Prostate gland (tissue), 2 donors: ENCODE results near the gene GRID2.

ENCODE experiments used
- CTCF ChIP-seq, 4 experiments: fragments of 200-600 bp in 2 of 4; fragments of 450-650 bp in 2 of 4; sonication (generic) in 2 of 4; IDR thresholded peaks; 1 replicate in 3 of 4; 2 replicates in 1 of 4; pipeline ENCODE4 v1.5.1; 2016 to 2019; ENCODE audit warnings: antibody characterized with exemption in 4 of 4, mild to moderate bottlenecking in 2 of 4, moderate library complexity in 2 of 4
- POLR2A ChIP-seq: fragments of 450-650 bp; IDR thresholded peaks from one replicate; pipeline ENCODE4 v1.6.1; 2016; ENCODE audit warnings: antibody characterized with exemption, mild to moderate bottlenecking

GRCh38 chr4:92268642-92269041, 35.1 kb upstream of the GRID2 start:
- no peak for TF ChIP-seq CTCF (IDR thresholded peaks at IDR 0.05)
- TF ChIP-seq POLR2A, result no peak
